ENCODE measurements around the gene GRIN2D.

The GRIN2D gene

GRCh38 chr19:48442116-48443035 lies 48.9 kb downstream of the GRIN2D start:
- TF ChIP-seq ZFX (IDR thresholded peaks at IDR 0.05; ENCODE audit: borderline replicate concordance): no peak
- TF ChIP-seq CTCF (IDR thresholded peaks at IDR 0.05): no peak
- no peak overlapping the region for H3K27ac ChIP-seq

GRCh38 chr19:48443256-48443655 lies 49.8 kb downstream of the GRIN2D start:
- no peak for TF ChIP-seq ZFX (IDR thresholded peaks at IDR 0.05; ENCODE audit: borderline replicate concordance)
- TF ChIP-seq CTCF (IDR thresholded peaks at IDR 0.05): no peak
- no peak overlapping the region for H3K27ac ChIP-seq

All from 22Rv1 (cell line).